A673 (cell line): Measurements from ENCODE around the gene FGF3.

ENCODE experiments used
- CTCF ChIP-seq: fragments of 300-800, 200-600 bp; sonication (generic); conservative IDR thresholded peaks from 2 replicates; pipeline ENCODE4 v1.5.1; 2017; ENCODE audit warnings: low read depth, mild to moderate bottlenecking, antibody characterized with exemption, low read length, moderate library complexity, mixed read lengths
- EZH2 ChIP-seq: fragments of 200-600 bp; sonication (generic); IDR thresholded peaks from 2 replicates; pipeline ENCODE4 v1.6.1; 2017; ENCODE audit warnings: borderline replicate concordance, low read depth, mild to moderate bottlenecking, mixed read lengths, antibody characterized with exemption, low read length; ENCODE audit not compliant: poor library complexity, severe bottlenecking

- TF ChIP-seq CTCF (no peak), EZH2 (no peak)
Observed at GRCh38 chr11:69842746-69843528, 23.7 kb upstream of the FGF3 start.
